Omental fat pad (tissue), 4 donors: Measurements from ENCODE around the gene GREB1L. TPM values are rescaled to one million over a fixed set of nuclear protein-coding genes. Genes with fewer than 3 reads are reported as not detected.

Experiments
- ATAC-seq: fragments of 150-250 bp; one replicate; pipeline ENCODE4 v1.9.1; 2016; ENCODE audit warnings: mild to moderate bottlenecking, moderate library complexity; ENCODE audit not compliant: low FRiP score
- DNase-seq: peaks from one replicate; pipeline ENCODE4 v3.0.0-alpha.2; 2019; ENCODE audit warnings: low spot score
- CTCF ChIP-seq, 3 donors: fragments of 450-650 bp; IDR thresholded peaks; one replicate each; pipeline ENCODE4 v1.5.1; 2016 to 2017; ENCODE audit warnings: antibody characterized with exemption in 3 of 3, mild to moderate bottlenecking in 3 of 3, moderate library complexity in 2 of 3
- total RNA-seq, 4 donors: library from RNA; depleted of rRNA; stranded (reverse); fragments of >200 nt; gene quantifications; one replicate each; pipeline ENCODE4 v1.1.0, GENCODE V29; 2016

GREB1L gene
- total RNA-seq, 4 donors from 2014 or later = 6.0 to 29.5 (median 21.7) TPM

GRCh38 chr18:21262244-21262643 lies 20.2 kb downstream of the GREB1L start:
- DNase-seq (no peak), ATAC-seq (no peak)
- TF ChIP-seq CTCF (IDR thresholded peaks at IDR 0.05) = no peak

GRCh38 chr18:21262979-21263378 lies 20.9 kb downstream of the GREB1L start:
- ATAC-seq (no peak), DNase-seq (no peak)
- TF ChIP-seq CTCF (IDR thresholded peaks at IDR 0.05) = no peak

- no peak for TF ChIP-seq CTCF (IDR thresholded peaks at IDR 0.05)
- ATAC-seq = no peak
- DNase-seq = no peak
These were observed 22.6 kb downstream of the GREB1L start for GRCh38 chr18:21264651-21265050.

- TF ChIP-seq CTCF (IDR thresholded peaks at IDR 0.05) = no peak
- ATAC-seq = no peak
- no peak for DNase-seq
These were observed 24.1 kb downstream of the GREB1L start for GRCh38 chr18:21265971-21266673.

- TF ChIP-seq CTCF (IDR thresholded peaks at IDR 0.05) = no peak
- no peak for ATAC-seq
- DNase-seq = no peak
These were observed 25.4 kb downstream of the GREB1L start for GRCh38 chr18:21267400-21267799.

GRCh38 chr18:21269349-21269748 lies 27.3 kb downstream of the GREB1L start:
- no peak for DNase-seq
- no peak for ATAC-seq
- TF ChIP-seq CTCF (IDR thresholded peaks at IDR 0.05) = no peak

- ATAC-seq (no peak), DNase-seq (no peak)
- no peak for TF ChIP-seq CTCF (IDR thresholded peaks at IDR 0.05)
These were observed 28.4 kb downstream of the GREB1L start for GRCh38 chr18:21270453-21270852.
